K562 (cell line): ENCODE results near the gene SRGAP3. TPM values are rescaled to one million over a fixed set of nuclear protein-coding genes. Genes with fewer than 3 reads are reported as not detected.

ENCODE experiments used
- ATAC-seq: fragments of 200-7000 bp; cut with Tn5 transposase; 3 replicates; pipeline ENCODE4 v1.9.1; 2020; ENCODE audit warnings: moderate library complexity
- BruUV-seq: library from RNA; stranded (reverse); fragments of 400-500 nt; replicated peaks from 2 replicates; lab custom pipeline; 2021; lab: Mats Ljungman, UMichigan
- CTCF ChIA-PET: fragments of 300-600 bp; formaldehyde crosslinking; extraction: SDS; loops from one replicate; lab custom pipeline; 2021; ENCODE audit warnings: low intra/inter-chr PET ratio; lab: Yijun Ruan, JAX
- POLR2A ChIA-PET: fragments of 300-600, 350-650 bp; sonication (Branson Sonifier 250); formaldehyde crosslinking; extraction: SDS; loops from one replicate; lab custom pipeline; 2021; ENCODE audit warnings: antibody characterized with exemption, inconsistent platforms; lab: Yijun Ruan, JAX
- DNase-seq, 4 experiments: peaks; one replicate each; pipeline versions ENCODE4 v3.0.0 to v3.0.0-alpha.2; 2011 to 2018; ENCODE audit warnings: low spot score in 3 of 4, mixed read lengths in 3 of 4; ENCODE audit errors: extremely low read depth in 1 of 4
- FAIRE-seq: peaks from 2 replicates; lab custom pipeline; 2011; peaks lifted over from hg19 to GRCh38; lab: Jason Lieb, UNC
- H2AFZ ChIP-seq: 2 replicates; pipeline ENCODE4 v1.6.0; 2011; ENCODE audit warnings: low read depth, low read length, control low read depth, inconsistent platforms
- H3K27ac ChIP-seq: fragments of 200-600 bp; 3 replicates; pipeline ENCODE4 v1.8.0; 2011; ENCODE audit warnings: low read depth, mild to moderate bottlenecking, control low read depth, inconsistent platforms, low read length, moderate library complexity, mixed read lengths; ENCODE audit errors: extremely low read depth
- H3K27me3 ChIP-seq, 2 experiments: fragments of 300-600 bp in 1 of 2; 2 replicates in 1 of 2; 3 replicates in 1 of 2; pipeline versions ENCODE4 v1.6.0 to v1.8.0; 2011; ENCODE audit warnings: inconsistent platforms in 2 of 2, low read length in 2 of 2, mild to moderate bottlenecking in 1 of 2, mixed read lengths in 1 of 2, moderate library complexity in 1 of 2; ENCODE audit not compliant: control insufficient read depth in 2 of 2, insufficient read depth in 2 of 2
- H3K36me3 ChIP-seq: fragments of 300-600 bp; 3 replicates; pipeline ENCODE4 v1.8.0; 2011; ENCODE audit warnings: mild to moderate bottlenecking, low read length, inconsistent platforms; ENCODE audit not compliant: control insufficient read depth, insufficient read depth
- H3K4me1 ChIP-seq, 2 experiments: fragments of 200-600 bp in 1 of 2; replicated peaks in 1 of 2; 2 replicates in 1 of 2; 3 replicates in 1 of 2; pipeline versions ENCODE4 v1.5.1 to v1.8.0; 2011; ENCODE audit warnings: inconsistent platforms in 2 of 2, low read length in 2 of 2, mild to moderate bottlenecking in 1 of 2, mixed read lengths in 1 of 2, moderate library complexity in 1 of 2; ENCODE audit not compliant: control insufficient read depth in 2 of 2, insufficient read depth in 2 of 2
- H3K4me2 ChIP-seq: 2 replicates; pipeline ENCODE4 v1.6.1; 2011; ENCODE audit warnings: low read length, control low read depth, inconsistent platforms, mixed read lengths; ENCODE audit not compliant: insufficient read depth
- H3K4me3 ChIP-seq: fragments of 200-600 bp; sonication (generic), shearing (Covaris generic); 2 replicates; pipeline ENCODE4 v1.5.1; 2016; ENCODE audit warnings: control low read depth, inconsistent platforms
- H3K79me2 ChIP-seq: fragments of 200-600 bp; 3 replicates; pipeline ENCODE4 v1.8.0; 2011; ENCODE audit warnings: low read length, inconsistent platforms; ENCODE audit not compliant: control insufficient read depth, insufficient read depth
- H3K9ac ChIP-seq, 2 experiments: 2 replicates each; pipeline versions ENCODE4 v1.6.0 to v1.6.1; 2011; ENCODE audit warnings: low read depth in 2 of 2, low read length in 2 of 2, control low read depth in 1 of 2, inconsistent platforms in 1 of 2, mild to moderate bottlenecking in 1 of 2, mixed read lengths in 1 of 2; ENCODE audit not compliant: insufficient read depth in 1 of 2
- H3K9me1 ChIP-seq: one replicate; pipeline ENCODE4 v1.6.0; 2011; ENCODE audit warnings: inconsistent platforms, mild to moderate bottlenecking, low read length, moderate library complexity; ENCODE audit not compliant: control insufficient read depth, insufficient read depth
- H3K9me3 ChIP-seq: replicated peaks from 2 replicates; pipeline ENCODE4 v1.5.1; 2011; ENCODE audit warnings: low read depth, low read length, inconsistent platforms; ENCODE audit not compliant: control insufficient read depth, insufficient read depth
- H4K20me1 ChIP-seq: replicated peaks from 2 replicates; pipeline ENCODE4 v1.6.1; 2011; ENCODE audit warnings: low read length, inconsistent platforms, mixed read lengths; ENCODE audit not compliant: control insufficient read depth, insufficient read depth
- HDGF ChIP-seq: fragments of 450-650 bp; IDR thresholded peaks from 2 replicates; pipeline ENCODE4 v1.6.1; 2016
- MTA2 ChIP-seq: fragments of 450-650 bp; IDR thresholded peaks from 2 replicates; pipeline ENCODE4 v1.6.1; 2016; ENCODE audit warnings: low read depth
- PYGO2 ChIP-seq: fragments of 450-650 bp; IDR thresholded peaks from 2 replicates; pipeline ENCODE4 v1.6.1; 2016; ENCODE audit warnings: mild to moderate bottlenecking, missing genetic modification characterization, moderate library complexity, missing compliant biosample characterization
- U2AF1 ChIP-seq: fragments of 200-400 bp; formaldehyde crosslinking; optimal IDR thresholded peaks from 2 replicates; pipeline ENCODE3; 2017; ENCODE audit warnings: mild to moderate bottlenecking, low read depth, low read length, moderate library complexity
- WGBS: fragments of 100-300 bp; shearing (Covaris generic); methylation state at CpG from one replicate; pipeline ENCODE4 v1.1.6; 2016; ENCODE audit warnings: low coverage, mixed read lengths; ENCODE audit not compliant: insufficient coverage; ENCODE audit errors: missing lambda C conversion rate; 5-methylcytosine and 5-hydroxymethylcytosine counted together
- in situ Hi-C: fragments of 300-500 bp; cut with MboI; formaldehyde crosslinking; loops from 4 replicates; pipeline ENCODE4 v1.15.0; 2018; ENCODE audit warnings: inconsistent platforms, mixed read lengths
- intact Hi-C: fragments of 100-400 bp; cut with micrococcal nuclease; formaldehyde crosslinking; loops from 2 replicates; pipeline ENCODE4 v1.14.2; 2022
- polyA plus RNA-seq, 8 experiments: library from polyadenylated mRNA; depleted of rRNA in 4 of 8; stranded (reverse) in 5 of 8; unstranded in 3 of 8; fragments of >200 nt; fragmentation: Nextera tagmentation in 2 of 8; fragmentation: Illumina TruSeq in 1 of 8; extraction: Ambion mirVana in 2 of 8; extraction: Trizol in 1 of 8; gene quantifications; 2 replicates each; pipeline versions ENCODE4 v1.2.1 to v1.2.3, GENCODE V29; 2011 to 2014; ENCODE audit warnings: inconsistent platforms in 1 of 8, missing spikeins in 1 of 8
- total RNA-seq, 7 experiments: library from RNA; depleted of rRNA in 6 of 7; stranded (reverse); fragments of >200 nt in 6 of 7; fragmentation: Illumina TruSeq in 2 of 7; extraction: Trizol in 2 of 7; gene quantifications; 2 replicates each; pipeline versions ENCODE4 v1.2.1 to v1.2.3, GENCODE V29; 2011 to 2021; ENCODE audit warnings: low replicate concordance in 1 of 7
- TF ChIP-seq, protein P1 (sequence below): fragments of 200-800 bp; sonication (Bioruptor generic); IDR thresholded peaks from 2 replicates; pipeline ENCODE4 v1.6.1; 2017; ENCODE audit warnings: missing genetic modification characterization, missing compliant biosample characterization
- TF ChIP-seq, protein P2 (sequence below): sonication (generic); formaldehyde crosslinking; IDR thresholded peaks from 2 replicates; pipeline ENCODE4 v1.8.1; 2023; ENCODE audit warnings: mild to moderate bottlenecking, missing genetic modification reagents
- TF ChIP-seq, protein P3 (sequence below): fragments of 250-450 bp; sonication (Bioruptor Pico); IDR thresholded peaks from 2 replicates; pipeline ENCODE4 v1.5.1; 2021; ENCODE audit warnings: mild to moderate bottlenecking
- TF ChIP-seq, protein P4 (sequence below): fragments of 450-650 bp; IDR thresholded peaks from 2 replicates; pipeline ENCODE4 v1.6.1; 2016; ENCODE audit warnings: antibody characterized with exemption

The SRGAP3 gene
- total and polyA plus RNA-seq, 9 of the 15 experiments (the other 6 are each of a cell fraction or from before 2014, with no cell fraction given), result 0.11 to 0.85 (median 0.35) TPM; not detected in 2

DNA sequence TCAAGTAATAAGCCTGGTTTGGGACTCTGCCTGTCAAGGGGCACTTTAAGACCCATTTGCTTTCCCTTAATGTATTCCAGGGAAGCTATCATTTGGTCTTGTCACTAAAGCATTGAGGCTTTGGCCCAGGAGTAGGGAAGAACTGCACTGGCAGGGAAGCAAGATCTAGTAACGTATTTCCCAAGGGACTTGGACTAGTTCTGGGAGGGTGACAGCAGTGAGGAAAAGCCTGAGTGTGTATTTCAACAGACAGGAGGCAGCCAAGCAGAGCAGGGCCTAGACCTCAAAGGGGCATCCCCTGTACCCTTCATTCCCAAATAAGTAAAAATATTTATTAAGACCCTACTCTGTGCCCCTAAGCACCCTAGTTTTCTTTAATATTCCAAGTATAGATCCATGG, 92.8 kb downstream of the SRGAP3 start:
- DNase-seq (no peak), FAIRE-seq (no peak), ATAC-seq (no peak)
- Histone ChIP-seq H3K9me3 (no peaks in the 10 kb centered on the region), H3K27me3 (peaks cover 14 to 42% of the 10 kb centered on the region in 2 experiments), H3K4me2 (no peak overlapping the region), H3K9me1 (no peaks in the 10 kb centered on the region), H4K20me1 (no peaks in the 10 kb centered on the region; the same call in 1 of the 2 replicates)
- in situ Hi-C loops (no loop called here), intact Hi-C loops (no loop called here)
- 5% methylated on average over 1 of the region's 1 CpG for WGBS
- POLR2A ChIA-PET, result no interaction called here
- CTCF ChIA-PET, result no interaction called here
- TF ChIP-seq PYGO2 (tag), result no peak
- TF ChIP-seq U2AF1, result no peak
- TF ChIP-seq MTA2, result no peak
- TF ChIP-seq, protein P1, sequence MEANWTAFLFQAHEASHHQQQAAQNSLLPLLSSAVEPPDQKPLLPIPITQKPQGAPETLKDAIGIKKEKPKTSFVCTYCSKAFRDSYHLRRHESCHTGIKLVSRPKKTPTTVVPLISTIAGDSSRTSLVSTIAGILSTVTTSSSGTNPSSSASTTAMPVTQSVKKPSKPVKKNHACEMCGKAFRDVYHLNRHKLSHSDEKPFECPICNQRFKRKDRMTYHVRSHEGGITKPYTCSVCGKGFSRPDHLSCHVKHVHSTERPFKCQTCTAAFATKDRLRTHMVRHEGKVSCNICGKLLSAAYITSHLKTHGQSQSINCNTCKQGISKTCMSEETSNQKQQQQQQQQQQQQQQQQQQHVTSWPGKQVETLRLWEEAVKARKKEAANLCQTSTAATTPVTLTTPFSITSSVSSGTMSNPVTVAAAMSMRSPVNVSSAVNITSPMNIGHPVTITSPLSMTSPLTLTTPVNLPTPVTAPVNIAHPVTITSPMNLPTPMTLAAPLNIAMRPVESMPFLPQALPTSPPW (CRISPR knock-in tag), result no peak
- TF ChIP-seq, all 486 proteins: peak for 0
- H3K4me1 ChIP-seq, result no peaks in the 10 kb centered on the region; a peak in 2 of 5 replicates
- no peak overlapping the region for H3K9ac ChIP-seq
- no peaks in the 10 kb centered on the region for H3K36me3 ChIP-seq
- no TSS peak for BruUV-seq
- no peak overlapping the region for H3K4me3 ChIP-seq
- H2AFZ ChIP-seq, result no peak overlapping the region
- no peak overlapping the region for H3K27ac ChIP-seq
- H3K79me2 ChIP-seq, result no peaks in the 10 kb centered on the region

DNA sequence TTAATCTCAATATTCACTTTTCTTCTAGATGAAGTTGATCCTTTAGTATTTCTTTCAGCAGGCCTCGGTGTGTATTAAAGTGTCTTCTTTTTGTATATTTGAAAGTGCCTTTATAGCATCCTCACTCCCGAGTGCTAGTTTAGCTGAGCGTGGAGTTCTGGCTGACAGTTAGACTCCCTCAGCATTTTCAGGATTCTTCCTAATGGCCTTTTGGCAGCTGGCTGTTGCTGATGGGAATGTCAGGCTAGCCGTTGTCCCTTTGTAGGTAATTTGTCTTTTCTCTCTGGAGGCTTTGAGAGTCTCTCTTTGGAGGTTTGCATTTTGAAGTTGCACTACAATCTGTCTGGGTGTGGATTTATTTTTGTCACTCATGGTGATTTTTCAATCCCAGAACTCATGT, 94.4 kb downstream of the SRGAP3 start:
- H3K79me2 ChIP-seq, result no peaks in the 10 kb centered on the region
- no peak overlapping the region for H2AFZ ChIP-seq
- H3K27me3 ChIP-seq, result peaks cover 14 to 50% of the 10 kb centered on the region in 2 experiments
- intact Hi-C loops (no loop called here), in situ Hi-C loops (no loop called here)
- WGBS, result 0% methylated on average over 4 of the region's 4 CpGs
- BruUV-seq, result no TSS peak
- H3K9me1 ChIP-seq, result no peaks in the 10 kb centered on the region
- H4K20me1 ChIP-seq, result no peaks in the 10 kb centered on the region; the same call in 1 of the 2 replicates
- H3K4me1 ChIP-seq, result no peaks in the 10 kb centered on the region; a peak in 2 of 5 replicates
- no peak overlapping the region for H3K4me2 ChIP-seq
- no peak overlapping the region for H3K9ac ChIP-seq
- DNase-seq, result no peak
- H3K36me3 ChIP-seq, result no peaks in the 10 kb centered on the region
- no peak overlapping the region for H3K27ac ChIP-seq
- FAIRE-seq, result no peak
- no peaks in the 10 kb centered on the region for H3K9me3 ChIP-seq
- POLR2A ChIA-PET, result no interaction called here
- ATAC-seq, result no peak
- no peak overlapping the region for H3K4me3 ChIP-seq
- CTCF ChIA-PET, result no interaction called here
- TF ChIP-seq, protein P2, sequence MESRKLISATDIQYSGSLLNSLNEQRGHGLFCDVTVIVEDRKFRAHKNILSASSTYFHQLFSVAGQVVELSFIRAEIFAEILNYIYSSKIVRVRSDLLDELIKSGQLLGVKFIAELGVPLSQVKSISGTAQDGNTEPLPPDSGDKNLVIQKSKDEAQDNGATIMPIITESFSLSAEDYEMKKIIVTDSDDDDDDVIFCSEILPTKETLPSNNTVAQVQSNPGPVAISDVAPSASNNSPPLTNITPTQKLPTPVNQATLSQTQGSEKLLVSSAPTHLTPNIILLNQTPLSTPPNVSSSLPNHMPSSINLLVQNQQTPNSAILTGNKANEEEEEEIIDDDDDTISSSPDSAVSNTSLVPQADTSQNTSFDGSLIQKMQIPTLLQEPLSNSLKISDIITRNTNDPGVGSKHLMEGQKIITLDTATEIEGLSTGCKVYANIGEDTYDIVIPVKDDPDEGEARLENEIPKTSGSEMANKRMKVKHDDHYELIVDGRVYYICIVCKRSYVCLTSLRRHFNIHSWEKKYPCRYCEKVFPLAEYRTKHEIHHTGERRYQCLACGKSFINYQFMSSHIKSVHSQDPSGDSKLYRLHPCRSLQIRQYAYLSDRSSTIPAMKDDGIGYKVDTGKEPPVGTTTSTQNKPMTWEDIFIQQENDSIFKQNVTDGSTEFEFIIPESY, result no peak
- TF ChIP-seq, protein P3, sequence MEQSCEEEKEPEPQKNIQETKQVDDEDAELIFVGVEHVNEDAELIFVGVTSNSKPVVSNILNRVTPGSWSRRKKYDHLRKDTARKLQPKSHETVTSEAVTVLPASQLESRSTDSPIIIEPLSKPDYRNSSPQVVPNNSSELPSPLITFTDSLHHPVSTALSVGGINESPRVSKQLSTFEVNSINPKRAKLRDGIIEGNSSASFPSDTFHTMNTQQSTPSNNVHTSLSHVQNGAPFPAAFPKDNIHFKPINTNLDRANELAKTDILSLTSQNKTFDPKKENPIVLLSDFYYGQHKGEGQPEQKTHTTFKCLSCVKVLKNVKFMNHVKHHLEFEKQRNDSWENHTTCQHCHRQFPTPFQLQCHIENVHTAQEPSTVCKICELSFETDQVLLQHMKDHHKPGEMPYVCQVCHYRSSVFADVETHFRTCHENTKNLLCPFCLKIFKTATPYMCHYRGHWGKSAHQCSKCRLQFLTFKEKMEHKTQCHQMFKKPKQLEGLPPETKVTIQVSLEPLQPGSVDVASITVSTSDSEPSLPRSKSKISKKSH (CRISPR knock-in tag), result no peak
- no peak for TF ChIP-seq HDGF
- TF ChIP-seq, protein P4, sequence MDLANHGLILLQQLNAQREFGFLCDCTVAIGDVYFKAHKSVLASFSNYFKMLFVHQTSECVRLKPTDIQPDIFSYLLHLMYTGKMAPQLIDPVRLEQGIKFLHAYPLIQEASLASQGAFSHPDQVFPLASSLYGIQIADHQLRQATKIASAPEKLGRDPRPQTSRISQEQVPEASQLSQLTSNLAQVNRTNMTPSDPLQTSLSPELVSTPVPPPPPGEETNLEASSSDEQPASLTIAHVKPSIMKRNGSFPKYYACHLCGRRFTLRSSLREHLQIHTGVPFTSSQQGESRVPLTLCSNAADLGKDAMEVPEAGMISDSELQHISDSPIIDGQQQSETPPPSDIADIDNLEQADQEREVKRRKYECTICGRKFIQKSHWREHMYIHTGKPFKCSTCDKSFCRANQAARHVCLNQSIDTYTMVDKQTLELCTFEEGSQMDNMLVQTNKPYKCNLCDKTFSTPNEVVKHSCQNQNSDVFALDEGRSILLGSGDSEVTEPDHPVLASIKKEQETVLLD, result no peak
